WTC11 (cell line): ENCODE results near the gene CLEC10A. TPM values are rescaled to one million over a fixed set of nuclear protein-coding genes. Genes with fewer than 3 reads are reported as not detected.

ENCODE experiments used
- ATAC-seq: fragments of 200-7000 bp; cut with Tn5 transposase; 2 replicates; pipeline ENCODE4 v1.10.0; 2021; ENCODE audit warnings: mild to moderate bottlenecking, moderate library complexity
- CTCF ChIA-PET: fragments of 300-600 bp; sonication (Branson Sonifier 250); formaldehyde crosslinking; loops from one replicate; lab custom pipeline; 2021; ENCODE audit warnings: antibody characterized with exemption; lab: Charles Lee
- POLR2A ChIA-PET: fragments of 350-600 bp; sonication (Branson Sonifier 250); formaldehyde crosslinking; loops from one replicate; lab custom pipeline; 2021; ENCODE audit warnings: antibody characterized with exemption; lab: Charles Lee
- DNase-seq: peaks from one replicate; pipeline ENCODE4 v3.0.0; 2021; ENCODE audit warnings: low spot score
- H3K27ac Mint-ChIP-seq: 2 replicates; pipeline ENCODE4 v1.8.0; 2021; ENCODE audit warnings: mixed read lengths
- H3K27me3 Mint-ChIP-seq: 2 replicates; pipeline ENCODE4 v1.8.0; 2021; ENCODE audit warnings: low read depth, mild to moderate bottlenecking, moderate library complexity, mixed read lengths
- H3K36me3 Mint-ChIP-seq: 2 replicates; pipeline ENCODE4 v1.8.0; 2021; ENCODE audit warnings: mixed read lengths
- H3K4me1 Mint-ChIP-seq: 2 replicates; pipeline ENCODE4 v1.8.0; 2022; ENCODE audit warnings: mixed read lengths
- H3K4me3 Mint-ChIP-seq: 2 replicates; pipeline ENCODE4 v1.8.0; 2021; ENCODE audit warnings: mild to moderate bottlenecking, moderate library complexity, mixed read lengths
- H3K9me3 Mint-ChIP-seq: 2 replicates; pipeline ENCODE4 v1.8.0; 2021; ENCODE audit warnings: mixed read lengths
- ATF1 ChIP-seq: sonication (generic); formaldehyde crosslinking; IDR thresholded peaks from 2 replicates; pipeline ENCODE4 v1.8.1; 2023; ENCODE audit warnings: mild to moderate bottlenecking, moderate library complexity, missing genetic modification reagents
- CBFB ChIP-seq: sonication (generic); formaldehyde crosslinking; IDR thresholded peaks from 2 replicates; pipeline ENCODE4 v1.8.1; 2022; ENCODE audit warnings: mild to moderate bottlenecking, low read depth, missing genetic modification reagents
- CDX4 ChIP-seq: fragments of 250-450 bp; sonication (Bioruptor Pico); IDR thresholded peaks from 2 replicates; pipeline ENCODE4 v1.9.0; 2021; ENCODE audit warnings: moderate library complexity, mild to moderate bottlenecking, inconsistent platforms, borderline replicate concordance
- CTCF ChIP-seq: fragments of 200-600 bp; IDR thresholded peaks from 2 replicates; pipeline ENCODE4 v1.8.0; 2022; ENCODE audit warnings: antibody characterized with exemption
- IRF1 ChIP-seq: sonication (generic); formaldehyde crosslinking; IDR thresholded peaks from 2 replicates; pipeline ENCODE4 v1.8.0; 2023; ENCODE audit warnings: missing genetic modification reagents
- IRF2 ChIP-seq: sonication (generic); formaldehyde crosslinking; IDR thresholded peaks from 2 replicates; pipeline ENCODE4 v1.8.0; 2022; ENCODE audit warnings: low read depth, missing genetic modification reagents, borderline replicate concordance
- JAZF1 ChIP-seq: fragments of 250-450 bp; sonication (Bioruptor Pico); IDR thresholded peaks from 2 replicates; pipeline ENCODE4 v1.9.0; 2021; ENCODE audit warnings: moderate library complexity, mild to moderate bottlenecking, inconsistent platforms
- MLX ChIP-seq: sonication (generic); formaldehyde crosslinking; IDR thresholded peaks from 2 replicates; pipeline ENCODE4 v1.8.1; 2023; ENCODE audit warnings: mild to moderate bottlenecking, missing genetic modification reagents, moderate library complexity
- NFE2L1 ChIP-seq: sonication (generic); formaldehyde crosslinking; IDR thresholded peaks from 2 replicates; pipeline ENCODE4 v1.8.1; 2023; ENCODE audit warnings: missing genetic modification reagents
- OVOL2 ChIP-seq: fragments of 250-450 bp; sonication (Bioruptor Pico); IDR thresholded peaks from 2 replicates; pipeline ENCODE4 v1.9.0; 2021; ENCODE audit warnings: mild to moderate bottlenecking, borderline replicate concordance
- PREB ChIP-seq: sonication (generic); formaldehyde crosslinking; IDR thresholded peaks from 2 replicates; pipeline ENCODE4 v1.8.1; 2022; ENCODE audit warnings: mild to moderate bottlenecking, missing genetic modification reagents, moderate library complexity, borderline replicate concordance
- SMAD4 ChIP-seq: sonication (generic); formaldehyde crosslinking; IDR thresholded peaks from 2 replicates; pipeline ENCODE4 v1.8.0; 2022; ENCODE audit warnings: mild to moderate bottlenecking, missing genetic modification reagents
- TEAD1 ChIP-seq: sonication (generic); formaldehyde crosslinking; IDR thresholded peaks from 2 replicates; pipeline ENCODE4 v1.8.0; 2022; ENCODE audit warnings: mild to moderate bottlenecking, missing genetic modification reagents
- TEAD4 ChIP-seq: sonication (generic); formaldehyde crosslinking; IDR thresholded peaks from 2 replicates; pipeline ENCODE4 v1.8.0; 2022; ENCODE audit warnings: mild to moderate bottlenecking, missing genetic modification reagents
- TP53 ChIP-seq: sonication (generic); formaldehyde crosslinking; IDR thresholded peaks from 2 replicates; pipeline ENCODE4 v1.8.1; 2023; ENCODE audit warnings: mild to moderate bottlenecking, missing genetic modification reagents
- USF1 ChIP-seq: sonication (generic); formaldehyde crosslinking; IDR thresholded peaks from 2 replicates; pipeline ENCODE4 v1.8.0; 2022; ENCODE audit warnings: mild to moderate bottlenecking, missing genetic modification reagents
- ZBTB21 ChIP-seq: sonication (generic); formaldehyde crosslinking; IDR thresholded peaks from 2 replicates; pipeline ENCODE4 v1.8.1; 2023; ENCODE audit warnings: mild to moderate bottlenecking, missing genetic modification reagents, borderline replicate concordance
- ZNF232 ChIP-seq: sonication (generic); formaldehyde crosslinking; IDR thresholded peaks from 2 replicates; pipeline ENCODE4 v1.8.0; 2022; ENCODE audit warnings: mild to moderate bottlenecking, missing genetic modification reagents
- ZNF263 ChIP-seq: sonication (generic); formaldehyde crosslinking; IDR thresholded peaks from 2 replicates; pipeline ENCODE4 v1.8.1; 2022; ENCODE audit warnings: low read depth, mild to moderate bottlenecking, moderate library complexity, missing genetic modification reagents
- ZNF317 ChIP-seq: sonication (generic); formaldehyde crosslinking; IDR thresholded peaks from 2 replicates; pipeline ENCODE4 v1.8.1; 2023; ENCODE audit warnings: low read depth, mild to moderate bottlenecking, moderate library complexity, missing genetic modification reagents, borderline replicate concordance
- ZNF425 ChIP-seq: fragments of 250-450 bp; sonication (Bioruptor Pico); conservative IDR thresholded peaks from 2 replicates; pipeline ENCODE4 v1.9.0; 2021; ENCODE audit warnings: mild to moderate bottlenecking
- ZNF512 ChIP-seq: sonication (generic); formaldehyde crosslinking; IDR thresholded peaks from 2 replicates; pipeline ENCODE4 v1.8.1; 2022; ENCODE audit warnings: missing genetic modification reagents, borderline replicate concordance
- total RNA-seq: library from RNA; stranded (reverse); gene quantifications from 3 replicates; pipeline ENCODE4 v1.2.3, GENCODE V29; 2021

The CLEC10A gene
- total RNA-seq, 1 experiment from 2014 or later, result not detected

GRCh38 chr17:7068268-7068667, 11.8 kb downstream of the CLEC10A start:
- TF ChIP-seq TP53 (CRISPR knock-in tag) (no peak), ZNF263 (CRISPR knock-in tag) (no peak), ZNF232 (CRISPR knock-in tag) (no peak), ZBTB21 (CRISPR knock-in tag) (no peak), CTCF (no peak), ZNF317 (CRISPR knock-in tag) (no peak), CDX4 (CRISPR knock-in tag) (no peak)
- Mint-ChIP-seq H3K36me3 (peaks cover 21% of the 10 kb centered on the region), H3K27me3 (peaks cover 43% of the 10 kb centered on the region), H3K27ac (no peak overlapping the region), H3K4me1 (no peaks in the 10 kb centered on the region; the same call in 1 of the 2 replicates), H3K4me3 (no peak overlapping the region), H3K9me3 (peaks cover 35% of the 10 kb centered on the region)
- ATAC-seq (no peak), DNase-seq (no peak)
- ChIA-PET CTCF (no interaction called here), POLR2A (no interaction called here)

- H3K9me3 Mint-ChIP-seq, result peaks cover 35% of the 10 kb centered on the region
These were observed 12.9 kb downstream of the CLEC10A start for GRCh38 chr17:7067198-7067597.

GRCh38 chr17:7064261-7064660, 15.8 kb downstream of the CLEC10A start:
- CTCF ChIA-PET, result no interaction called here
- no peak overlapping the region for H3K27ac Mint-ChIP-seq
- DNase-seq (no peak), ATAC-seq (no peak)
- H3K4me1 Mint-ChIP-seq, result no peaks in the 10 kb centered on the region; the same call in 1 of the 2 replicates
- H3K4me3 Mint-ChIP-seq, result no peak overlapping the region
- H3K36me3 Mint-ChIP-seq, result peaks cover 21% of the 10 kb centered on the region
- peaks cover 33% of the 10 kb centered on the region for H3K9me3 Mint-ChIP-seq
- POLR2A ChIA-PET, result no interaction called here
- H3K27me3 Mint-ChIP-seq, result peaks cover 38% of the 10 kb centered on the region
- TF ChIP-seq NFE2L1 (CRISPR knock-in tag) (no peak), ZNF425 (CRISPR knock-in tag) (no peak), SMAD4 (CRISPR knock-in tag) (no peak), OVOL2 (CRISPR knock-in tag) (no peak), MLX (CRISPR knock-in tag) (no peak), ZNF512 (CRISPR knock-in tag) (no peak), IRF1 (CRISPR knock-in tag) (no peak), CBFB (CRISPR knock-in tag) (no peak), TEAD4 (CRISPR knock-in tag) (no peak), USF1 (CRISPR knock-in tag) (no peak), IRF2 (CRISPR knock-in tag) (no peak), ATF1 (no peak), PREB (no peak), JAZF1 (CRISPR knock-in tag) (no peak), ZNF317 (CRISPR knock-in tag) (no peak)

More at GRCh38 chr17:7067198-7067597, 12.9 kb downstream of the CLEC10A start:
- ChIA-PET CTCF (no interaction called here), POLR2A (no interaction called here)
- no peak for ATAC-seq
- no peaks in the 10 kb centered on the region; the same call in 1 of the 2 replicates for H3K4me1 Mint-ChIP-seq
- no peak overlapping the region for H3K27ac Mint-ChIP-seq
- H3K27me3 Mint-ChIP-seq, result peaks cover 41% of the 10 kb centered on the region
- no peak for DNase-seq
- peaks cover 21% of the 10 kb centered on the region for H3K36me3 Mint-ChIP-seq
- TF ChIP-seq TEAD1 (CRISPR knock-in tag), result no peak
- H3K4me3 Mint-ChIP-seq, result no peak overlapping the region
